HEK293 (cell line): ENCODE data around the gene PHF21A.

Experiments
- CTCF ChIA-PET: fragments of 350-600 bp; formaldehyde crosslinking; extraction: SDS; loops from one replicate; lab custom pipeline; 2021; ENCODE audit warnings: antibody characterized with exemption; lab: Yijun Ruan, JAX
- POLR2A ChIA-PET: fragments of 300-600 bp; formaldehyde crosslinking; extraction: SDS; loops from one replicate; lab custom pipeline; 2020; ENCODE audit warnings: antibody characterized with exemption, inconsistent platforms; lab: Yijun Ruan, JAX
- H3K27ac ChIP-seq: fragments of 200-500 bp; sonication (Bioruptor generic); 2 replicates; pipeline ENCODE4 v1.5.1; 2014; ENCODE audit warnings: low read depth, low read length, control low read depth, inconsistent platforms; ENCODE audit errors: extremely low read depth
- H3K36me3 ChIP-seq, 2 experiments: fragments of 200-500 bp in 1 of 2; sonication (Bioruptor generic) in 1 of 2; 1 replicate in 1 of 2; 2 replicates in 1 of 2; pipeline ENCODE4 v1.5.1; 2014 to 2017; ENCODE audit warnings: inconsistent platforms in 2 of 2, low read length in 2 of 2; ENCODE audit not compliant: control insufficient read depth in 2 of 2, insufficient read depth in 1 of 2
- H3K4me1 ChIP-seq: fragments of 200-500 bp; sonication (Bioruptor generic); 2 replicates; pipeline ENCODE4 v1.5.1; 2014; ENCODE audit warnings: mild to moderate bottlenecking, low read length, inconsistent platforms; ENCODE audit not compliant: control insufficient read depth, insufficient read depth
- H3K4me3 ChIP-seq: 2 replicates; pipeline ENCODE4 v1.5.1; 2011; ENCODE audit warnings: low read depth, mild to moderate bottlenecking, control low read depth, low read length, moderate library complexity
- H3K9me3 ChIP-seq: fragments of 200-500 bp; sonication (Bioruptor generic); 2 replicates; pipeline ENCODE4 v1.5.1; 2014; ENCODE audit warnings: low read depth, low read length, inconsistent platforms; ENCODE audit not compliant: control insufficient read depth, insufficient read depth
- FEZF1 ChIP-seq: fragments of 450-650 bp; formaldehyde crosslinking; IDR thresholded peaks from 2 replicates; pipeline ENCODE4 v1.5.1; 2016; ENCODE audit warnings: missing biosample characterization, missing genetic modification characterization
- KLF9 ChIP-seq: fragments of 450-650 bp; formaldehyde crosslinking; IDR thresholded peaks from 2 replicates; pipeline ENCODE4 v1.5.1; 2016; ENCODE audit warnings: missing biosample characterization, missing genetic modification characterization, low read depth
- MYNN ChIP-seq: fragments of 450-650 bp; formaldehyde crosslinking; IDR thresholded peaks from 2 replicates; pipeline ENCODE4 v1.5.1; 2016; ENCODE audit warnings: missing biosample characterization, missing genetic modification characterization, borderline replicate concordance
- PRDM1 ChIP-seq: fragments of 450-650 bp; formaldehyde crosslinking; IDR thresholded peaks from 2 replicates; pipeline ENCODE4; 2016; ENCODE audit warnings: missing biosample characterization, missing genetic modification characterization
- REST ChIP-seq: fragments of 450-650 bp; formaldehyde crosslinking; IDR thresholded peaks from 2 replicates; pipeline ENCODE4 v1.5.1; 2016; ENCODE audit warnings: missing biosample characterization, missing genetic modification characterization
- SP3 ChIP-seq: fragments of 450-650 bp; formaldehyde crosslinking; IDR thresholded peaks from 2 replicates; pipeline ENCODE4 v1.5.1; 2016; ENCODE audit warnings: missing biosample characterization, missing genetic modification characterization
- WT1 ChIP-seq: fragments of 450-650 bp; formaldehyde crosslinking; IDR thresholded peaks from 2 replicates; pipeline ENCODE4 v1.5.1; 2016; ENCODE audit warnings: missing biosample characterization, missing genetic modification characterization
- ZFP69B ChIP-seq: fragments of 450-650 bp; formaldehyde crosslinking; IDR thresholded peaks from 2 replicates; pipeline ENCODE4 v1.5.1; 2016; ENCODE audit warnings: missing biosample characterization, missing genetic modification characterization
- ZNF341 ChIP-seq: fragments of 450-650 bp; formaldehyde crosslinking; IDR thresholded peaks from 2 replicates; pipeline ENCODE4; 2016; ENCODE audit warnings: low read depth, missing biosample characterization, missing genetic modification characterization
- ZNF473 ChIP-seq: fragments of 450-650 bp; formaldehyde crosslinking; IDR thresholded peaks from 2 replicates; pipeline ENCODE4 v1.5.1; 2017; ENCODE audit warnings: missing biosample characterization, missing genetic modification characterization
- ZNF488 ChIP-seq: fragments of 450-650 bp; formaldehyde crosslinking; IDR thresholded peaks from 2 replicates; pipeline ENCODE4 v1.5.1; 2016; ENCODE audit warnings: missing biosample characterization, missing genetic modification characterization
- ZNF514 ChIP-seq: fragments of 450-650 bp; formaldehyde crosslinking; IDR thresholded peaks from 2 replicates; pipeline ENCODE4 v1.5.1; 2016; ENCODE audit warnings: missing biosample characterization, missing genetic modification characterization
- ZNF548 ChIP-seq: fragments of 450-650 bp; formaldehyde crosslinking; IDR thresholded peaks from 2 replicates; pipeline ENCODE4 v1.5.1; 2016; ENCODE audit warnings: missing biosample characterization, missing genetic modification characterization
- ZNF571 ChIP-seq: fragments of 450-650 bp; formaldehyde crosslinking; IDR thresholded peaks from 2 replicates; pipeline ENCODE4 v1.5.0; 2017; ENCODE audit warnings: missing biosample characterization, missing genetic modification characterization
- ZNF830 ChIP-seq: fragments of 450-650 bp; IDR thresholded peaks from 2 replicates; pipeline ENCODE4 v1.5.0; 2018; ENCODE audit warnings: missing biosample characterization, missing genetic modification characterization, low read depth, mild to moderate bottlenecking, moderate library complexity
- ZSCAN4 ChIP-seq: fragments of 450-650 bp; formaldehyde crosslinking; IDR thresholded peaks from 2 replicates; pipeline ENCODE4 v1.5.1; 2017; ENCODE audit warnings: missing biosample characterization, missing genetic modification characterization
- ZXDB ChIP-seq: fragments of 450-650 bp; formaldehyde crosslinking; IDR thresholded peaks from 2 replicates; pipeline ENCODE4 v1.5.1; 2016; ENCODE audit warnings: missing biosample characterization, missing genetic modification characterization
- TF ChIP-seq, protein P1 (sequence below): fragments of 450-650 bp; formaldehyde crosslinking; IDR thresholded peaks from 2 replicates; pipeline ENCODE4 v1.5.1; 2017; ENCODE audit warnings: missing biosample characterization, missing genetic modification characterization

Gene PHF21A

GRCh38 chr11:46065681-46066080, 55.6 kb downstream of the PHF21A start:
- TF ChIP-seq ZNF488 (tag by site-specific recombination) (no peak), ZNF830 (no peak)
- H3K27ac ChIP-seq, result no peak overlapping the region

GRCh38 chr11:46064221-46064620, 57.0 kb downstream of the PHF21A start:
- no peaks in the 10 kb centered on the region for H3K4me1 ChIP-seq
- TF ChIP-seq ZNF473 (tag by site-specific recombination) (no peak), ZNF548 (tag by site-specific recombination) (no peak), ZNF514 (tag by site-specific recombination) (no peak), ZSCAN4 (no peak), WT1 (tag by site-specific recombination) (no peak), ZFP69B (tag by site-specific recombination) (no peak), ZNF571 (no peak), MYNN (no peak), REST (no peak), PRDM1 (tag by site-specific recombination) (no peak), ZXDB (tag by site-specific recombination) (no peak), ZNF341 (no peak), SP3 (no peak), KLF9 (no peak), FEZF1 (tag by site-specific recombination) (no peak)
- TF ChIP-seq, protein P1, sequence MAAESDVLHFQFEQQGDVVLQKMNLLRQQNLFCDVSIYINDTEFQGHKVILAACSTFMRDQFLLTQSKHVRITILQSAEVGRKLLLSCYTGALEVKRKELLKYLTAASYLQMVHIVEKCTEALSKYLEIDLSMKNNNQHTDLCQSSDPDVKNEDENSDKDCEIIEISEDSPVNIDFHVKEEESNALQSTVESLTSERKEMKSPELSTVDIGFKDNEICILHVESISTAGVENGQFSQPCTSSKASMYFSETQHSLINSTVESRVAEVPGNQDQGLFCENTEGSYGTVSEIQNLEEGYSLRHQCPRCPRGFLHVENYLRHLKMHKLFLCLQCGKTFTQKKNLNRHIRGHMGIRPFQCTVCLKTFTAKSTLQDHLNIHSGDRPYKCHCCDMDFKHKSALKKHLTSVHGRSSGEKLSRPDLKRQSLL, result no peak
- TF ChIP-seq, all 188 proteins: peak for 0
- POLR2A ChIA-PET, result no interaction called here
- no peak overlapping the region for H3K4me3 ChIP-seq
- H3K36me3 ChIP-seq, result peaks cover 0 to 5% of the 10 kb centered on the region in 2 experiments; a peak in 1 of 3 replicates
- no peak overlapping the region for H3K27ac ChIP-seq
- CTCF ChIA-PET, result interaction anchor here (1.1 kb wide), 1 partner anchor 99 kb away, joined by 3 read pairs; no protein-coding TSS in a partner anchor
- H3K9me3 ChIP-seq, result no peaks in the 10 kb centered on the region

More at GRCh38 chr11:46065681-46066080, 55.6 kb downstream of the PHF21A start:
- no peaks in the 10 kb centered on the region for H3K4me1 ChIP-seq
- ChIA-PET CTCF (interaction anchor here (0.6 to 1.0 kb wide), 4 partner anchors 11 to 54 kb away, joined by 3 to 4 read pairs (median 4); no protein-coding TSS in a partner anchor), POLR2A (no interaction called here)
- H3K4me3 ChIP-seq, result no peak overlapping the region
- peaks cover 0 to 5% of the 10 kb centered on the region in 2 experiments; a peak in 1 of 3 replicates for H3K36me3 ChIP-seq
- H3K9me3 ChIP-seq, result no peaks in the 10 kb centered on the region
